PC-9 (cell line): ENCODE data around the gene BCAS2. TPM values are rescaled to one million over a fixed set of nuclear protein-coding genes. Genes with fewer than 3 reads are reported as not detected.

Source experiments
- BruUV-seq: library from RNA; stranded (reverse); fragments of 400-500 nt; replicated peaks from 2 replicates; lab custom pipeline; 2021; lab: Mats Ljungman, UMichigan
- CTCF ChIA-PET: fragments of 300-600 bp; sonication (Branson Sonifier 250); formaldehyde crosslinking; loops from one replicate; lab custom pipeline; 2022; ENCODE audit warnings: antibody characterized with exemption; lab: Charles Lee
- POLR2A ChIA-PET: fragments of 300-600 bp; sonication (Branson Sonifier 250); formaldehyde crosslinking; loops from one replicate; lab custom pipeline; 2022; ENCODE audit warnings: antibody characterized with exemption; ENCODE audit not compliant: unreplicated experiment; lab: Charles Lee
- DNase-seq, 2 experiments: peaks; one replicate each; pipeline versions ENCODE4 v3.0.0 to v3.0.0-alpha.2; 2015 to 2022; ENCODE audit warnings: mixed read lengths in 1 of 2
- H2AFZ ChIP-seq: fragments of 200-600 bp; sonication (generic); 2 replicates; pipeline ENCODE4 v1.8.1; 2017; ENCODE audit warnings: antibody characterized with exemption
- H3F3A ChIP-seq: fragments of 200-600 bp; sonication (generic); 2 replicates; pipeline ENCODE4 v1.8.1; 2017; ENCODE audit warnings: antibody characterized with exemption, mild to moderate bottlenecking, low read depth; ENCODE audit not compliant: insufficient read depth
- H3K27ac ChIP-seq: fragments of 200-600 bp; sonication (generic); 2 replicates; pipeline ENCODE4 v1.6.1; 2016; ENCODE audit warnings: mixed run types
- H3K27me3 ChIP-seq: fragments of 200-600 bp; sonication (generic); 2 replicates; pipeline ENCODE4 v1.6.1; 2016; ENCODE audit warnings: low read depth, mixed run types; ENCODE audit not compliant: insufficient read depth
- H3K36me3 ChIP-seq: fragments of 200-600 bp; sonication (generic); 2 replicates; pipeline ENCODE4 v1.6.1; 2016; ENCODE audit warnings: low read depth, mixed run types
- H3K4me1 ChIP-seq: fragments of 200-600 bp; sonication (generic); replicated peaks from 2 replicates; pipeline ENCODE4 v1.6.1; 2016; ENCODE audit warnings: mixed run types; ENCODE audit not compliant: insufficient read depth
- H3K4me2 ChIP-seq: fragments of 200-600 bp; sonication (generic); 2 replicates; pipeline ENCODE4 v1.6.1; 2017; ENCODE audit warnings: mixed run types
- H3K4me3 ChIP-seq: fragments of 200-600 bp; sonication (generic); 2 replicates; pipeline ENCODE4 v1.6.1; 2016; ENCODE audit warnings: mixed run types
- H3K79me2 ChIP-seq: fragments of 200-600 bp; sonication (generic); 2 replicates; pipeline ENCODE4 v1.6.1; 2017; ENCODE audit warnings: low read depth, mixed run types
- H3K9me2 ChIP-seq: fragments of 200-600 bp; sonication (generic); 2 replicates; pipeline ENCODE4 v1.8.1; 2017; ENCODE audit warnings: mild to moderate bottlenecking; ENCODE audit not compliant: insufficient read depth
- H3K9me3 ChIP-seq: fragments of 200-600 bp; sonication (generic); 2 replicates; pipeline ENCODE4 v1.8.1; 2016; ENCODE audit warnings: low read depth; ENCODE audit not compliant: insufficient read depth
- H4K20me1 ChIP-seq: fragments of 200-600 bp; sonication (generic); 2 replicates; pipeline ENCODE4 v1.8.1; 2017; ENCODE audit not compliant: insufficient read depth
- CTCF ChIP-seq: fragments of 200-600 bp; sonication (generic); conservative IDR thresholded peaks from 2 replicates; pipeline ENCODE4 v1.6.1; 2017; ENCODE audit warnings: mixed run types, antibody characterized with exemption, mild to moderate bottlenecking, moderate library complexity
- EZH2 ChIP-seq: fragments of 200-600 bp; sonication (generic); IDR thresholded peaks from 2 replicates; pipeline ENCODE4 v1.8.0; 2017; ENCODE audit warnings: antibody characterized with exemption, low read depth
- intact Hi-C: fragments of 100-400 bp; cut with micrococcal nuclease; formaldehyde crosslinking; loops from one replicate; pipeline ENCODE4 v1.10.0; 2022; ENCODE audit not compliant: unreplicated experiment
- total RNA-seq: library from RNA; stranded (reverse); gene quantifications from 2 replicates; pipeline ENCODE4 v1.2.3, GENCODE V29; 2021

Gene BCAS2
- total RNA-seq, 1 experiment from 2014 or later, result 36.7 TPM

- no TSS peak for BruUV-seq
- Histone ChIP-seq H3K36me3 (no peaks in the 10 kb centered on the region), H3K27me3 (no peaks in the 10 kb centered on the region), H3F3A (no peaks in the 10 kb centered on the region; the same call in 1 of the 2 replicates), H3K9me3 (no peaks in the 10 kb centered on the region), H2AFZ (no peak overlapping the region), H3K9me2 (no peaks in the 10 kb centered on the region), H3K4me2 (no peak overlapping the region), H3K4me3 (no peak overlapping the region), H3K4me1 (no peaks in the 10 kb centered on the region), H4K20me1 (no peaks in the 10 kb centered on the region), H3K79me2 (no peaks in the 10 kb centered on the region), H3K27ac (no peak overlapping the region)
- intact Hi-C loops, result loop anchor here (10.0 kb wide), 1 partner anchor 107 kb away; no protein-coding TSS in a partner anchor
- DNase-seq, result no peak
- ChIA-PET CTCF (no interaction called here), POLR2A (no interaction called here)
- TF ChIP-seq EZH2 (no peak), CTCF (no peak)
These were observed 29.2 kb downstream of the BCAS2 start for GRCh38 chr1:114552106-114552639.

GRCh38 chr1:114551400-114551799, 30.0 kb downstream of the BCAS2 start:
- Histone ChIP-seq H3K79me2 (no peaks in the 10 kb centered on the region), H3K27me3 (no peaks in the 10 kb centered on the region), H3K4me1 (no peaks in the 10 kb centered on the region), H2AFZ (no peak overlapping the region), H3K27ac (no peak overlapping the region), H3F3A (no peaks in the 10 kb centered on the region; the same call in 1 of the 2 replicates), H3K9me2 (no peaks in the 10 kb centered on the region), H3K36me3 (no peaks in the 10 kb centered on the region), H3K4me3 (no peak overlapping the region), H3K9me3 (no peaks in the 10 kb centered on the region), H4K20me1 (no peaks in the 10 kb centered on the region), H3K4me2 (no peak overlapping the region)
- no TSS peak for BruUV-seq
- TF ChIP-seq EZH2, result no peak
- no peak for TF ChIP-seq CTCF
- ChIA-PET POLR2A (no interaction called here), CTCF (no interaction called here)
- DNase-seq, result no peak
- intact Hi-C loops, result loop anchor here (10.0 kb wide), 1 partner anchor 107 kb away; no protein-coding TSS in a partner anchor

DNA sequence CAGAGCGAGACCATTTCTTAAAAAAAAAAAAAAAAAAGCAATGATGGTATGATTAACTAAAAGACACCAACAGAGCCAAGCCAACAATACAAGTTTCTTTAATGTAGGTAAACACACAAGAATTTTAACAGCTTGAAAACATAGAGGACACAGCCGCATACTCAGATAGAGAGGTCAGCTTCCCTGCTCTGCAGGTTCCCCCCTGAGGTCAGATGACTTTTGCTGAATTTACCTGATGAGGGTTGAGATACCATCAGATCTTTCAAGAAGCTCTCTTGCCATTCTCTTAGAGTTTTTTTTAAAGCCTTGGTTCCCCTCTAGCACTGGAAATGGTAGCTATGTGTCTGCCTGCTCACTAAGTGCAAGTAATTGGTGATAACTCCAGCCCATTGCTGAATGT, 31.1 kb downstream of the BCAS2 start:
- TF ChIP-seq CTCF (no peak), EZH2 (no peak)
- H3K9me2 ChIP-seq, result no peaks in the 10 kb centered on the region
- no peaks in the 10 kb centered on the region; the same call in 1 of the 2 replicates for H3F3A ChIP-seq
- H3K4me2 ChIP-seq, result no peak overlapping the region
- no peak overlapping the region for H3K4me3 ChIP-seq
- H2AFZ ChIP-seq, result no peak overlapping the region
- 0 out of 2 replicates have a peak, but pooled peaks cover 3% of the 10 kb centered on the region for H3K4me1 ChIP-seq
- CTCF ChIA-PET, result no interaction called here
- no peaks in the 10 kb centered on the region for H3K9me3 ChIP-seq
- no peak overlapping the region for H3K27ac ChIP-seq
- POLR2A ChIA-PET, result no interaction called here
- H3K79me2 ChIP-seq, result no peaks in the 10 kb centered on the region
- BruUV-seq, result no TSS peak
- DNase-seq, result no peak
- no peaks in the 10 kb centered on the region for H4K20me1 ChIP-seq
- no peaks in the 10 kb centered on the region for H3K27me3 ChIP-seq
- no peaks in the 10 kb centered on the region for H3K36me3 ChIP-seq
- intact Hi-C loops, result loop anchor here (10.0 kb wide), 1 partner anchor 106 kb away; no protein-coding TSS in a partner anchor
